K562 (cell line): ENCODE results near the gene STUB1. TPM values are rescaled to one million over a fixed set of nuclear protein-coding genes. Genes with fewer than 3 reads are reported as not detected.
A peak's percentile ranks its signal among the peaks of the same experiment; 100 is the strongest.

Experiments
- BHLHE40 ChIP-seq: IDR thresholded peaks from 2 replicates; pipeline ENCODE4 v1.6.1; 2011; ENCODE audit warnings: low read length, improper control_type of control experiment
- CHAMP1 ChIP-seq: fragments of 450-650 bp; IDR thresholded peaks from 2 replicates; pipeline ENCODE4 v1.6.1; 2016; ENCODE audit warnings: mild to moderate bottlenecking
- CTBP1 ChIP-seq: fragments of 450-650 bp; IDR thresholded peaks from 2 replicates; pipeline ENCODE4 v1.6.1; 2016; ENCODE audit warnings: borderline replicate concordance
- ILK ChIP-seq: fragments of 450-650 bp; IDR thresholded peaks from 2 replicates; pipeline ENCODE4 v1.6.1; 2016; ENCODE audit warnings: missing genetic modification characterization, low read depth, mild to moderate bottlenecking, missing compliant biosample characterization, moderate library complexity, borderline replicate concordance
- MIER1 ChIP-seq: fragments of 450-650 bp; IDR thresholded peaks from 2 replicates; pipeline ENCODE4 v1.6.1; 2016; ENCODE audit warnings: antibody characterized with exemption, mild to moderate bottlenecking, low read depth
- POLR3A ChIP-seq: IDR thresholded peaks from 2 replicates; pipeline ENCODE4 v1.6.1; 2011; ENCODE audit warnings: borderline replicate concordance, mild to moderate bottlenecking, moderate library complexity; ENCODE audit not compliant: insufficient read length, insufficient read depth; ENCODE audit errors: extremely low read depth
- RFX5 ChIP-seq: IDR thresholded peaks from 2 replicates; pipeline ENCODE4 v1.6.1; 2011; ENCODE audit warnings: low read depth, mild to moderate bottlenecking, improper control_type of control experiment, low read length
- SMAD1 ChIP-seq: fragments of 150-350 bp; IDR thresholded peaks from 2 replicates; pipeline ENCODE4 v1.6.1; 2014; ENCODE audit warnings: low read length, low read depth; ENCODE audit not compliant: partially characterized antibody
- SRSF3 ChIP-seq: fragments of 200-400 bp; formaldehyde crosslinking; IDR thresholded peaks from 2 replicates; pipeline ENCODE4 v1.6.1; 2016; ENCODE audit warnings: mild to moderate bottlenecking, low read length, moderate library complexity; ENCODE audit not compliant: insufficient read depth
- STAG1 ChIP-seq: sonication (generic); formaldehyde crosslinking; IDR thresholded peaks from 2 replicates; pipeline ENCODE4 v1.5.0; 2020; ENCODE audit warnings: missing genetic modification reagents, borderline replicate concordance
- ZBTB9 ChIP-seq: fragments of 450-650 bp; formaldehyde crosslinking; IDR thresholded peaks from 2 replicates; pipeline ENCODE4 v1.4.0; 2020; ENCODE audit warnings: mild to moderate bottlenecking, moderate library complexity
- ZNF175 ChIP-seq: fragments of 200-800 bp; sonication (Bioruptor generic); IDR thresholded peaks from 2 replicates; pipeline ENCODE4 v1.6.1; 2016; ENCODE audit warnings: low read depth, mild to moderate bottlenecking, missing genetic modification characterization, missing compliant biosample characterization
- ZNF311 ChIP-seq: fragments of 250-450 bp; sonication (Bioruptor Pico); IDR thresholded peaks from 2 replicates; pipeline ENCODE4 v1.4.0; 2020; ENCODE audit warnings: mild to moderate bottlenecking, moderate library complexity
- ZNF507 ChIP-seq: conservative IDR thresholded peaks from 2 replicates; pipeline ENCODE4 v1.6.1; 2017; ENCODE audit warnings: missing genetic modification characterization, missing compliant biosample characterization
- ZNF609 ChIP-seq: sonication (generic); formaldehyde crosslinking; IDR thresholded peaks from 2 replicates; pipeline ENCODE4 v1.8.1; 2023; ENCODE audit warnings: missing genetic modification reagents, mild to moderate bottlenecking, borderline replicate concordance
- ZNF668 ChIP-seq: fragments of 250-450 bp; sonication (Bioruptor Pico); IDR thresholded peaks from 2 replicates; pipeline ENCODE4 v1.8.0; 2022; ENCODE audit warnings: mild to moderate bottlenecking, inconsistent platforms
- ZNF778 ChIP-seq: fragments of 450-650 bp; formaldehyde crosslinking; IDR thresholded peaks from 2 replicates; pipeline ENCODE4 v1.4.0; 2020; ENCODE audit warnings: mild to moderate bottlenecking, moderate library complexity
- polyA plus RNA-seq, 8 experiments: library from polyadenylated mRNA; depleted of rRNA in 4 of 8; stranded (reverse) in 5 of 8; unstranded in 3 of 8; fragments of >200 nt; fragmentation: Nextera tagmentation in 2 of 8; fragmentation: Illumina TruSeq in 1 of 8; extraction: Ambion mirVana in 2 of 8; extraction: Trizol in 1 of 8; gene quantifications; 2 replicates each; pipeline versions ENCODE4 v1.2.1 to v1.2.3, GENCODE V29; 2011 to 2014; ENCODE audit warnings: inconsistent platforms in 1 of 8, missing spikeins in 1 of 8
- total RNA-seq, 7 experiments: library from RNA; depleted of rRNA in 6 of 7; stranded (reverse); fragments of >200 nt in 6 of 7; fragmentation: Illumina TruSeq in 2 of 7; extraction: Trizol in 2 of 7; gene quantifications; 2 replicates each; pipeline versions ENCODE4 v1.2.1 to v1.2.3, GENCODE V29; 2011 to 2021; ENCODE audit warnings: low replicate concordance in 1 of 7
- TF ChIP-seq, protein P1 (sequence below): sonication (generic); IDR thresholded peaks from 2 replicates; pipeline ENCODE4 v1.6.1; 2016

Gene STUB1
- total and polyA plus RNA-seq, 9 of the 15 experiments (the other 6 are each of a cell fraction or from before 2014, with no cell fraction given) = 10.6 to 251 (median 152) TPM

GRCh38 chr16:641326-642188 lies 38.7 kb upstream of the STUB1 start, which contains the start of gene MCRIP2 (continued):
- TF ChIP-seq CHAMP1 (no peak), POLR3A (no peak), STAG1 (no peak), ZBTB9 (CRISPR knock-in tag) (no peak), SMAD1 (no peak), BHLHE40 (peak; percentile 76), ZNF507 (tag) (no peak), MIER1 (no peak), ZNF311 (CRISPR knock-in tag) (no peak), RFX5 (no peak), CTBP1 (peak; percentile 80), ZNF668 (CRISPR knock-in tag) (no peak), SRSF3 (no peak), ILK (tag) (no peak), ZNF175 (CRISPR knock-in tag) (no peak), ZNF778 (CRISPR knock-in tag) (no peak), ZNF609 (CRISPR knock-in tag) (no peak)
- TF ChIP-seq, protein P1, sequence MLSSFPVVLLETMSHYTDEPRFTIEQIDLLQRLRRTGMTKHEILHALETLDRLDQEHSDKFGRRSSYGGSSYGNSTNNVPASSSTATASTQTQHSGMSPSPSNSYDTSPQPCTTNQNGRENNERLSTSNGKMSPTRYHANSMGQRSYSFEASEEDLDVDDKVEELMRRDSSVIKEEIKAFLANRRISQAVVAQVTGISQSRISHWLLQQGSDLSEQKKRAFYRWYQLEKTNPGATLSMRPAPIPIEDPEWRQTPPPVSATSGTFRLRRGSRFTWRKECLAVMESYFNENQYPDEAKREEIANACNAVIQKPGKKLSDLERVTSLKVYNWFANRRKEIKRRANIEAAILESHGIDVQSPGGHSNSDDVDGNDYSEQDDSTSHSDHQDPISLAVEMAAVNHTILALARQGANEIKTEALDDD = no peak
